GM21526 (cell line): ENCODE measurements around the gene SLC17A1.
"Not testable (repeated sequence)": the region's sequence is repeated elsewhere in the genome, so short reads cannot be mapped to it uniquely, and the experiment has no call there.

ENCODE experiments used
- ATAC-seq: cut with Tn5 transposase; IDR thresholded peaks from one replicate; pipeline ENCODE4 v1.9.1; 2021; ENCODE audit warnings: moderate library complexity; ENCODE audit not compliant: unreplicated experiment, low FRiP score

Gene SLC17A1

GRCh38 chr6:25764611-25765010, 67.2 kb downstream of the SLC17A1 start:
- ATAC-seq, result no peak

- ATAC-seq, result no peak
These were observed 73.8 kb downstream of the SLC17A1 start for GRCh38 chr6:25757936-25758642.

DNA sequence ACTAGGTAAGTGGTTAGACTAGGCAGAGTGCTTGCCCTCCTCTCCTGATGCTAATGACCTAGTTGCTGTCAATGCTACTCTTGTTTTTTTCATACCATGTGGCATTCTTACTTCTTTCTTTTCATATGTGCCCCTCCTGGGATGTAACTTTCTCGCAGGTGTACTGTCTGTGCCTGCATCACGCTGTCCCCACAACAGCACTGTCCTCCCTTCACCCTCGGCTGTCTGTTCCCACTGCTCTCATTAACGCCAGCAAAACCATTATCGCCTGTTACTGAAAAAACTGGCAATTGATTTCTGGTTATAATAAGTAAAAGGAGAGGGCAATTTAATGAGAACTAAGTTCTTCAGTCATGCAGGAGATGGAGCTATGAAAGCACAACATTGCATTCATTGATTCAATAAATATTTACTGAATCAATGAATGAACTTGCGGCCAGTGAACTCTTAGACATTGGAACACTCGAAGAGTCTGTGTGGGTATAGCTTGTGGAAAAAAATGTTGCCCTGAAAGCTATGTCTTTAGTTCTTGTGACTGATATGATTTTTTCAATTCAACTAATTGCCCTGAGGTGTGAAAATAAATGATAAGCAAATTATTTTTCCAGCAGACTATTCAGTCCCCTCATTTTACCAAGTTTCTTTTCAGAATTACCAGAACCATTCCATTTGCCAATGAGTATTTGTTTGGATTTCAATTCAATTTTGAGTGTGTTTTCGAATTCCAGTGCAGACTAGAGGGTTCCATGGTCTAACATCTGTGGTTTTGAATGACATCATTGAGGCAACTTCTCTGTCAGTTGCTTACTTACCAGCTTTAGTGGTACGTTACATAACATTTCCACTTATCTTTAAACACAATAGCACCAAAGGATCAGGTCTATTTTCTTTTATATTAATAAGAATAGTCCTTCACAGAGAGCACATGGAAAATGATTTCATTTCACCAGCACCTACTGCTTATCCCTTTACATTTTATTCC, 75.2 kb downstream of the SLC17A1 start:
- ATAC-seq, result no peak

GRCh38 chr6:25755483-25755882, 76.4 kb downstream of the SLC17A1 start:
- no peak for ATAC-seq

DNA sequence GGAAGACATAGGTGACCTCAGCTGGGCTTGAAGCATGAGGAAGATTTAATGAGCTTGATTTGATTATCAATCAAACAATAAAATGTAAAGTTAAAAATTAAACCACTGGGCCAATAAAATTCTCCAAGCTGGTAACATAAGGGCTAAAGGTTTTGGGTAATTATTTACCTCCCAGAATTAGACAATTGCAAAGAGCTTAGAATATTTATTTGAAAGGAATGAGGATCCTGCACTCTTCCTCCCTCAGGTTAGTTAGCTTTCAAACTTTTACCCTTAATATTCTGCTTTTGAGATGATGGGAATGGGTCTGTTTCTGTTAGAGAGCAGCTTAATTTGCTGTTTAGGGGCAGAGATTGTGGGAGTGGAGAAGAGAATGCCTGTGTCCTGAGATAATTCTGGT, 77.3 kb downstream of the SLC17A1 start, which contains the start of gene SLC17A4:
SLC17A4 (plus strand) TSS at position 208 of the 400 bp plus-strand sequence. CDS start 7,221 bp downstream, outside the sequence.
- no peak for ATAC-seq

GRCh38 chr6:25753079-25753478, 78.8 kb downstream of the SLC17A1 start:
- no peak for ATAC-seq

GRCh38 chr6:25750906-25751305, 80.9 kb downstream of the SLC17A1 start:
- ATAC-seq, result no peak

GRCh38 chr6:25749837-25750236, 82.0 kb downstream of the SLC17A1 start:
- no peak for ATAC-seq

DNA sequence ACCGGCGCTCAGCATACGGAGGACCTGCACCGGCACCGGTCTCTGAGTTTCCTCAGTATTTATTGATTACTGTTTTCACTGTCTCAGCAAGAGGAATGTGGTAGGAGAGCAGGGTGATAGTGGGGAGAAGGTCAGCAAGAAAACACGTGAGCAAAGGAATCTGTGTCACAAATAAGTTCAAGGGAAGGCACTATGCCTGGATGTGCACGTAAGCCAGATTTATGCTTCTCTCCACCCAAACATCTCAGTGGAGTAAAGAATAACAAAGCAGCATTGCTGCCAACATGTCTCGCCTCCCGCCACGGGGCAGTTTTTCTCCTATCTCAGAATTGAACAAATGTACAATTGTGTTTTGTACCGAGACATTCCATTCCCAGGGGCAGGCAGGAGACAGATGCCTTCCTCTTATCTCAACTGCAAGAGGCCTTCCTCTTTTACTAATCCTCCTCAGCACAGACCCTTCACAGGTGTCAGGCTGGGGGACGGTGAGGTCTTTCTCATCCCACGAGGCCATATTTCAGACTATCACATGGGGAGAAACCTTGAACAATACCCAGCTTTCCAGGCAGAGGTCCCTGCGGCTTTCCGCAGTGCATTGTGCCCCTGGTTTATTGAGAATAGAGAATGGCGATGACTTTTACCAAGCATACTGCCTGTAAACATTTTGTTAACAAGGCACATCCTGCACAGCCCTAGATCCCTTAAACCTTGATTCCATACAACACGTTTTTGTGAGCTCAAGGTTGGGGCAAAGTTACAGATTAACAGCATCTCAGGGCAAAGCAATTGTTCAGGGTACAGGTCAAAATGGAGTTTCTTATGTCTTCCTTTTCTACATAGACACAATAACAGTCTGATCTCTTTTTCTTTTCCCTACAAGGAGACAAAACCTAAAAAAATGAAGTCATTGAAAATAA, 83.0 kb downstream of the SLC17A1 start:
- not testable (repeated sequence) for ATAC-seq

DNA sequence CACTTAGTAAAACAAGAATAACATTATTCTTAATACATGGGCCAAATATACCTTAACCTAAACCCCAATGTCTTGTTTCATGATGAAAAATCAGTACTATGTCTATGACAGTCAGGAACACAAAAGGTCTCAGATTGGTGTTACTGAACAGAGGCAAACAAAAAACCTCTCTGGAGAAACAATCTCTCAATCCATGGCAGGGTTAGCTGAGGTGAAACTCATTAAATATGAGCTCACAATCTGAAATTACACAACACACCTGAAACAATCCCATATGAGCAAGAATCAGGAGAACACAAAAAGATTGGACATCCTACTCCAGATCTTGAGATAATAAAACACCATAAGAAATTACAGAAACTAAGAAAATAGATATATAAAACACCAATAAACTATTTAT, 83.8 kb downstream of the SLC17A1 start:
- ATAC-seq, result no peak

GRCh38 chr6:25747477-25747876, 84.4 kb downstream of the SLC17A1 start:
- ATAC-seq, result no peak

- no peak for ATAC-seq
These were observed 84.9 kb downstream of the SLC17A1 start for GRCh38 chr6:25746968-25747367.

- ATAC-seq, result no peak
These were observed 86.0 kb downstream of the SLC17A1 start for GRCh38 chr6:25745836-25746235.

- ATAC-seq, result no peak
These were observed 88.0 kb downstream of the SLC17A1 start for GRCh38 chr6:25743868-25744267.

DNA sequence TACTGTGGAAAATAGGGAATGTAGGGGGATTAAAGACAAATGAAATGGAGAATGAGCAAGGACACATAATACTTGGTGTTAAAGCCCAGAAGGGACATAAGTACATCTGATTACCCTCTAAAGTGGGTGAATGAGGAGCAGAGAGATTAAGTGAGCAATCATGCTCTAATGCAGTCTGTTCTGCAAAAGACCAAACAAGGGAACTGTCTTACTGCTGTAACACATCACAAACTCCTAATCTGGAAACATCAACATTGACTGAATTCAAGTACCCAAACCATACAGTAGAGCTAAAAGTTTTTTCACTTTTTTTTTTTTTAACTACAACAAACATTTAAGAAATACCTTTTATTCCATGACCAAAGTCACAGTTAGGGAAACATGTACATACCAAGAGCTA, 96.6 kb downstream of the SLC17A1 start:
- no peak for ATAC-seq
